ENCODE results near the gene RIMBP2. TPM values are rescaled to one million over a fixed set of nuclear protein-coding genes. Genes with fewer than 3 reads are reported as not detected.

Gene RIMBP2
- total RNA-seq, 4 donors from 2014 or later, result 0.83 to 1.8 (median 1.4) TPM

GRCh38 chr12:130460611-130461446, 255.3 kb downstream of the RIMBP2 start:
- DNase-seq (ENCODE audit: extremely low spot score), result no peak
- Histone ChIP-seq H3K36me3 (no peaks in the 10 kb centered on the region), H3K9me3 (no peaks in the 10 kb centered on the region), H3K27ac (replicated peaks in 1 of 4) (no peak overlapping the region), H3K27me3 (peaks cover 0 to 7% (median 0%) of the 10 kb centered on the region in 4 donors), H3K4me3 (no peak overlapping the region), H3K4me1 (peaks cover 0 to 7% (median 2%) of the 10 kb centered on the region in 4 donors)
- TF ChIP-seq POLR2A (IDR thresholded peaks at IDR 0.05; ENCODE audit: low read depth) (no peak), POLR2AphosphoS5 (IDR thresholded peaks at IDR 0.05) (no peak), EP300 (IDR thresholded peaks at IDR 0.05) (no peak), CTCF (IDR thresholded peaks at IDR 0.05) (no peak)
- 87% methylated on average over 18 of the region's 28 CpGs for WGBS
- intact Hi-C loops (cut with DNase I), result no loop called here

GRCh38 chr12:130459916-130460315, 256.2 kb downstream of the RIMBP2 start:
- Histone ChIP-seq H3K9me3 (no peaks in the 10 kb centered on the region), H3K4me1 (peaks cover 0 to 7% (median 2%) of the 10 kb centered on the region in 4 donors), H3K27ac (replicated peaks in 1 of 4) (no peak overlapping the region), H3K27me3 (no peaks in the 10 kb centered on the region), H3K4me3 (no peak overlapping the region), H3K36me3 (no peaks in the 10 kb centered on the region)
- no peak for TF ChIP-seq POLR2AphosphoS5 (IDR thresholded peaks at IDR 0.05)
- no peak for TF ChIP-seq CTCF (IDR thresholded peaks at IDR 0.05)
- TF ChIP-seq POLR2A (IDR thresholded peaks at IDR 0.05; ENCODE audit: low read depth), result no peak
- no peak for TF ChIP-seq EP300 (IDR thresholded peaks at IDR 0.05)
- intact Hi-C loops (cut with DNase I), result no loop called here
- DNase-seq (ENCODE audit: extremely low spot score), result no peak
- WGBS, result 88% methylated on average over 3 of the region's 11 CpGs

GRCh38 chr12:130458341-130458740, 257.8 kb downstream of the RIMBP2 start:
- TF ChIP-seq CTCF (IDR thresholded peaks at IDR 0.05) (no peak), POLR2A (IDR thresholded peaks at IDR 0.05; ENCODE audit: low read depth) (no peak), POLR2AphosphoS5 (IDR thresholded peaks at IDR 0.05) (no peak), EP300 (IDR thresholded peaks at IDR 0.05) (no peak)
- H3K27ac ChIP-seq (replicated peaks in 1 of 4), result no peak overlapping the region
- WGBS, result 80% methylated on average over 10 of the region's 12 CpGs
- intact Hi-C loops (cut with DNase I), result no loop called here
- H3K36me3 ChIP-seq, result no peaks in the 10 kb centered on the region
- no peaks in the 10 kb centered on the region for H3K27me3 ChIP-seq
- H3K4me1 ChIP-seq, result peaks cover 0 to 7% (median 2%) of the 10 kb centered on the region in 4 donors
- DNase-seq (ENCODE audit: extremely low spot score), result no peak
- no peak overlapping the region for H3K4me3 ChIP-seq
- H3K9me3 ChIP-seq, result no peaks in the 10 kb centered on the region

- no peak overlapping the region for H3K27ac ChIP-seq (replicated peaks in 1 of 4)
- H3K27me3 ChIP-seq, result no peaks in the 10 kb centered on the region
- peaks cover 0 to 7% (median 2%) of the 10 kb centered on the region in 4 donors for H3K4me1 ChIP-seq
- no peak for DNase-seq (ENCODE audit: extremely low spot score)
- H3K9me3 ChIP-seq, result no peaks in the 10 kb centered on the region
- no peak overlapping the region for H3K4me3 ChIP-seq
- no peaks in the 10 kb centered on the region for H3K36me3 ChIP-seq
- TF ChIP-seq EP300 (IDR thresholded peaks at IDR 0.05), result no peak
- TF ChIP-seq CTCF (IDR thresholded peaks at IDR 0.05), result no peak
- TF ChIP-seq POLR2A (IDR thresholded peaks at IDR 0.05; ENCODE audit: low read depth), result no peak
- no peak for TF ChIP-seq POLR2AphosphoS5 (IDR thresholded peaks at IDR 0.05)
- intact Hi-C loops (cut with DNase I), result no loop called here
- WGBS, result 70% methylated on average over 6 of the region's 9 CpGs
Measured at GRCh38 chr12:130457215-130457614, 258.9 kb downstream of the RIMBP2 start.
